GM23338 (cell line): ENCODE results near the gene METTL13. TPM values are rescaled to one million over a fixed set of nuclear protein-coding genes. Genes with fewer than 3 reads are reported as not detected.
A peak's percentile ranks its signal among the peaks of the same experiment; 100 is the strongest.

Source experiments
- ATAC-seq: fragments of 200-7000 bp; cut with Tn5 transposase; 3 replicates; pipeline ENCODE4 v1.9.1; 2020
- DNase-seq: peaks from one replicate; pipeline ENCODE4 v3.0.0-alpha.2; 2015; ENCODE audit warnings: low spot score
- H2AFZ ChIP-seq: fragments of 200-600 bp; sonication (generic); 2 replicates; pipeline ENCODE4 v1.8.0; 2016; ENCODE audit warnings: antibody characterized with exemption, mild to moderate bottlenecking, moderate library complexity
- H3F3A ChIP-seq: fragments of 200-600 bp; sonication (generic); replicated peaks from 2 replicates; pipeline ENCODE4 v1.8.0; 2017; ENCODE audit warnings: antibody characterized with exemption, mixed run types, low read depth
- H3K27ac ChIP-seq: fragments of 200-600 bp; sonication (generic); 2 replicates; pipeline ENCODE4 v1.6.1; 2016; ENCODE audit warnings: low read depth
- H3K27me3 ChIP-seq: fragments of 200-600 bp; sonication (generic); 2 replicates; pipeline ENCODE4 v1.8.0; 2016; ENCODE audit warnings: mild to moderate bottlenecking, mixed run types, moderate library complexity; ENCODE audit not compliant: insufficient read depth
- H3K36me3 ChIP-seq: fragments of 200-600 bp; sonication (generic); 2 replicates; pipeline ENCODE4 v1.8.0; 2016; ENCODE audit warnings: mild to moderate bottlenecking; ENCODE audit not compliant: insufficient read depth
- H3K4me1 ChIP-seq: fragments of 200-600 bp; sonication (generic); 2 replicates; pipeline ENCODE4 v1.8.0; 2016; ENCODE audit warnings: mild to moderate bottlenecking, moderate library complexity; ENCODE audit not compliant: insufficient read depth
- H3K4me2 ChIP-seq: fragments of 200-600 bp; sonication (generic); 2 replicates; pipeline ENCODE4 v1.7.1; 2017; ENCODE audit warnings: mixed run types
- H3K4me3 ChIP-seq: fragments of 200-600 bp; sonication (generic); 2 replicates; pipeline ENCODE4 v1.6.1; 2016; ENCODE audit warnings: mixed run types
- H3K79me2 ChIP-seq: fragments of 200-600 bp; sonication (generic); replicated peaks from 2 replicates; pipeline ENCODE4 v1.8.0; 2017; ENCODE audit warnings: mild to moderate bottlenecking; ENCODE audit not compliant: insufficient read depth
- H3K9me2 ChIP-seq: fragments of 200-600 bp; sonication (generic); 2 replicates; pipeline ENCODE4 v1.8.0; 2017; ENCODE audit not compliant: insufficient read depth
- H4K20me1 ChIP-seq: fragments of 200-600 bp; sonication (generic); replicated peaks from 2 replicates; pipeline ENCODE4 v1.8.0; 2017; ENCODE audit warnings: mild to moderate bottlenecking; ENCODE audit not compliant: insufficient read depth
- H3K27ac Mint-ChIP-seq: 2 replicates; pipeline ENCODE4 v1.8.0; 2020; ENCODE audit warnings: inconsistent platforms, mild to moderate bottlenecking, moderate library complexity, mixed read lengths
- H3K27me3 Mint-ChIP-seq: 3 replicates; pipeline ENCODE4 v1.8.0; 2022; ENCODE audit warnings: low read depth, mild to moderate bottlenecking, moderate library complexity, mixed read lengths, inconsistent platforms; ENCODE audit not compliant: insufficient read depth, poor library complexity
- H3K36me3 Mint-ChIP-seq: 3 replicates; pipeline ENCODE4 v1.8.0; 2021; ENCODE audit warnings: low read depth, mild to moderate bottlenecking, inconsistent platforms, moderate library complexity, mixed read lengths
- H3K4me1 Mint-ChIP-seq: 3 replicates; pipeline ENCODE4 v1.8.0; 2020; ENCODE audit warnings: mild to moderate bottlenecking, inconsistent platforms, mixed read lengths
- H3K4me3 Mint-ChIP-seq: 3 replicates; pipeline ENCODE4 v1.8.0; 2021; ENCODE audit warnings: moderate library complexity, mild to moderate bottlenecking, inconsistent platforms, mixed read lengths
- H3K9me3 Mint-ChIP-seq: 3 replicates; pipeline ENCODE4 v1.8.0; 2020; ENCODE audit warnings: moderate library complexity, mild to moderate bottlenecking, inconsistent platforms, mixed read lengths
- CREB1 ChIP-seq: fragments of 250-450 bp; sonication (Bioruptor Pico); IDR thresholded peaks from 2 replicates; pipeline ENCODE4 v1.5.0; 2020; ENCODE audit warnings: low read depth, mild to moderate bottlenecking, moderate library complexity
- CTCF ChIP-seq, 2 experiments: fragments of 200-600 bp in 1 of 2; sonication (generic) in 1 of 2; conservative IDR thresholded peaks; 2 replicates each; pipeline versions ENCODE4 v1.5.1 to v1.6.1; 2016 to 2017; ENCODE audit warnings: antibody characterized with exemption in 2 of 2, low read depth in 2 of 2, mild to moderate bottlenecking in 2 of 2, moderate library complexity in 1 of 2
- ETS1 ChIP-seq: IDR thresholded peaks from 2 replicates; pipeline ENCODE4 v1.6.1; 2016; ENCODE audit warnings: antibody characterized with exemption
- EZH2 ChIP-seq: fragments of 200-600 bp; sonication (generic); IDR thresholded peaks from one replicate; pipeline ENCODE4 v1.8.0; 2017; ENCODE audit warnings: antibody characterized with exemption, mild to moderate bottlenecking, low read depth; ENCODE audit not compliant: unreplicated experiment
- EZH2phosphoT487 ChIP-seq: fragments of 200-600 bp; sonication (generic); IDR thresholded peaks from one replicate; pipeline ENCODE4 v1.8.1; 2018; ENCODE audit warnings: antibody characterized with exemption; ENCODE audit not compliant: unreplicated experiment
- JUNB ChIP-seq: IDR thresholded peaks from one replicate; pipeline ENCODE4 v1.6.1; 2016; ENCODE audit warnings: antibody characterized with exemption; ENCODE audit not compliant: unreplicated experiment
- NANOG ChIP-seq: IDR thresholded peaks from 2 replicates; pipeline ENCODE4 v1.6.1; 2016; ENCODE audit warnings: antibody characterized with exemption, borderline replicate concordance
- POLR2AphosphoS5 ChIP-seq: IDR thresholded peaks from 2 replicates; pipeline ENCODE4 v1.6.1; 2016; ENCODE audit warnings: antibody characterized with exemption, low read depth
- REST ChIP-seq: IDR thresholded peaks from one replicate; pipeline ENCODE4 v1.6.1; 2018; ENCODE audit warnings: antibody characterized with exemption; ENCODE audit not compliant: unreplicated experiment
- STAT1 ChIP-seq: IDR thresholded peaks from one replicate; pipeline ENCODE4 v1.6.1; 2016; ENCODE audit warnings: antibody characterized with exemption; ENCODE audit not compliant: unreplicated experiment
- ZNF114 ChIP-seq: fragments of 250-450 bp; sonication (Bioruptor Pico); IDR thresholded peaks from 2 replicates; pipeline ENCODE4 v1.5.0; 2020; ENCODE audit warnings: mild to moderate bottlenecking, moderate library complexity
- ZNF331 ChIP-seq: fragments of 250-450 bp; sonication (Bioruptor Pico); IDR thresholded peaks from 2 replicates; pipeline ENCODE4 v1.5.0; 2020; ENCODE audit warnings: low read depth, mild to moderate bottlenecking, moderate library complexity
- polyA plus RNA-seq: library from polyadenylated mRNA; unstranded; fragments of >200 nt; fragmentation: Nextera tagmentation; extraction: Ambion mirVana; gene quantifications from 2 replicates; pipeline ENCODE4 v1.2.1, GENCODE V29; 2016
- total RNA-seq: library from RNA; depleted of rRNA; stranded (reverse); fragments of >200 nt; shearing (Covaris generic); gene quantifications from 2 replicates; pipeline ENCODE4 v1.2.3, GENCODE V29; 2014
- TF ChIP-seq, protein P1 (sequence below): fragments of 250-450 bp; sonication (Bioruptor Pico); IDR thresholded peaks from 2 replicates; pipeline ENCODE4 v1.5.0; 2020; ENCODE audit warnings: mild to moderate bottlenecking, moderate library complexity

The METTL13 gene
- total and polyA plus RNA-seq, 2 experiments from 2014 or later, result 21.0 to 45.4 TPM

DNA sequence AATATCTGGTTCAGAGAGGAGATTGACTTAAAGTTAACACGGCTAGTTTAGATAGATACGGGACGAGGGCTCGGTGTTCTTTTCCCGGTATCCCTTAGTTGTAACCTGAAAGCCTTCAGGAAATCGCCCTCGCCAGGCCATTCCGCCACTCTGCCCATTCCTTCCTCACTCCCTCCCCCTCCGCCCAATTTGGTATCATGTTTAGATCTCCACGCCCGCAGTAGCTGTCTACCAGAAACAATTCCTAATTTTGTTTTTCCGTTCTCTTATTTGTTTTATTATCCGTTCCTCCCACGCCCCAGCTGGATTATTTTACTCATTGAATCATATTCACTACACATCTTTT lies 38.9 kb upstream of the METTL13 start:
- H2AFZ ChIP-seq, result peak overlapping the region; percentile 99
- no peaks in the 10 kb centered on the region for H3K36me3 Mint-ChIP-seq
- no peaks in the 10 kb centered on the region for H4K20me1 ChIP-seq
- peak overlapping the region; percentile 97 for H3K4me3 ChIP-seq
- peak overlapping the region; percentile 97 for H3K27ac ChIP-seq
- TF ChIP-seq ETS1, result no peak
- no peak for TF ChIP-seq EZH2phosphoT487
- TF ChIP-seq ZNF114 (CRISPR knock-in tag), result no peak
- TF ChIP-seq CTCF (conservative IDR thresholded peaks at IDR 0.05; ENCODE audit: low read depth in 2 of 2), result no peak
- TF ChIP-seq ZNF331, result no peak
- no peak for TF ChIP-seq REST
- no peak for TF ChIP-seq POLR2AphosphoS5
- no peak for TF ChIP-seq JUNB
- no peak for TF ChIP-seq CREB1 (CRISPR knock-in tag)
- TF ChIP-seq EZH2, result no peak
- no peak for TF ChIP-seq STAT1
- TF ChIP-seq, protein P1, sequence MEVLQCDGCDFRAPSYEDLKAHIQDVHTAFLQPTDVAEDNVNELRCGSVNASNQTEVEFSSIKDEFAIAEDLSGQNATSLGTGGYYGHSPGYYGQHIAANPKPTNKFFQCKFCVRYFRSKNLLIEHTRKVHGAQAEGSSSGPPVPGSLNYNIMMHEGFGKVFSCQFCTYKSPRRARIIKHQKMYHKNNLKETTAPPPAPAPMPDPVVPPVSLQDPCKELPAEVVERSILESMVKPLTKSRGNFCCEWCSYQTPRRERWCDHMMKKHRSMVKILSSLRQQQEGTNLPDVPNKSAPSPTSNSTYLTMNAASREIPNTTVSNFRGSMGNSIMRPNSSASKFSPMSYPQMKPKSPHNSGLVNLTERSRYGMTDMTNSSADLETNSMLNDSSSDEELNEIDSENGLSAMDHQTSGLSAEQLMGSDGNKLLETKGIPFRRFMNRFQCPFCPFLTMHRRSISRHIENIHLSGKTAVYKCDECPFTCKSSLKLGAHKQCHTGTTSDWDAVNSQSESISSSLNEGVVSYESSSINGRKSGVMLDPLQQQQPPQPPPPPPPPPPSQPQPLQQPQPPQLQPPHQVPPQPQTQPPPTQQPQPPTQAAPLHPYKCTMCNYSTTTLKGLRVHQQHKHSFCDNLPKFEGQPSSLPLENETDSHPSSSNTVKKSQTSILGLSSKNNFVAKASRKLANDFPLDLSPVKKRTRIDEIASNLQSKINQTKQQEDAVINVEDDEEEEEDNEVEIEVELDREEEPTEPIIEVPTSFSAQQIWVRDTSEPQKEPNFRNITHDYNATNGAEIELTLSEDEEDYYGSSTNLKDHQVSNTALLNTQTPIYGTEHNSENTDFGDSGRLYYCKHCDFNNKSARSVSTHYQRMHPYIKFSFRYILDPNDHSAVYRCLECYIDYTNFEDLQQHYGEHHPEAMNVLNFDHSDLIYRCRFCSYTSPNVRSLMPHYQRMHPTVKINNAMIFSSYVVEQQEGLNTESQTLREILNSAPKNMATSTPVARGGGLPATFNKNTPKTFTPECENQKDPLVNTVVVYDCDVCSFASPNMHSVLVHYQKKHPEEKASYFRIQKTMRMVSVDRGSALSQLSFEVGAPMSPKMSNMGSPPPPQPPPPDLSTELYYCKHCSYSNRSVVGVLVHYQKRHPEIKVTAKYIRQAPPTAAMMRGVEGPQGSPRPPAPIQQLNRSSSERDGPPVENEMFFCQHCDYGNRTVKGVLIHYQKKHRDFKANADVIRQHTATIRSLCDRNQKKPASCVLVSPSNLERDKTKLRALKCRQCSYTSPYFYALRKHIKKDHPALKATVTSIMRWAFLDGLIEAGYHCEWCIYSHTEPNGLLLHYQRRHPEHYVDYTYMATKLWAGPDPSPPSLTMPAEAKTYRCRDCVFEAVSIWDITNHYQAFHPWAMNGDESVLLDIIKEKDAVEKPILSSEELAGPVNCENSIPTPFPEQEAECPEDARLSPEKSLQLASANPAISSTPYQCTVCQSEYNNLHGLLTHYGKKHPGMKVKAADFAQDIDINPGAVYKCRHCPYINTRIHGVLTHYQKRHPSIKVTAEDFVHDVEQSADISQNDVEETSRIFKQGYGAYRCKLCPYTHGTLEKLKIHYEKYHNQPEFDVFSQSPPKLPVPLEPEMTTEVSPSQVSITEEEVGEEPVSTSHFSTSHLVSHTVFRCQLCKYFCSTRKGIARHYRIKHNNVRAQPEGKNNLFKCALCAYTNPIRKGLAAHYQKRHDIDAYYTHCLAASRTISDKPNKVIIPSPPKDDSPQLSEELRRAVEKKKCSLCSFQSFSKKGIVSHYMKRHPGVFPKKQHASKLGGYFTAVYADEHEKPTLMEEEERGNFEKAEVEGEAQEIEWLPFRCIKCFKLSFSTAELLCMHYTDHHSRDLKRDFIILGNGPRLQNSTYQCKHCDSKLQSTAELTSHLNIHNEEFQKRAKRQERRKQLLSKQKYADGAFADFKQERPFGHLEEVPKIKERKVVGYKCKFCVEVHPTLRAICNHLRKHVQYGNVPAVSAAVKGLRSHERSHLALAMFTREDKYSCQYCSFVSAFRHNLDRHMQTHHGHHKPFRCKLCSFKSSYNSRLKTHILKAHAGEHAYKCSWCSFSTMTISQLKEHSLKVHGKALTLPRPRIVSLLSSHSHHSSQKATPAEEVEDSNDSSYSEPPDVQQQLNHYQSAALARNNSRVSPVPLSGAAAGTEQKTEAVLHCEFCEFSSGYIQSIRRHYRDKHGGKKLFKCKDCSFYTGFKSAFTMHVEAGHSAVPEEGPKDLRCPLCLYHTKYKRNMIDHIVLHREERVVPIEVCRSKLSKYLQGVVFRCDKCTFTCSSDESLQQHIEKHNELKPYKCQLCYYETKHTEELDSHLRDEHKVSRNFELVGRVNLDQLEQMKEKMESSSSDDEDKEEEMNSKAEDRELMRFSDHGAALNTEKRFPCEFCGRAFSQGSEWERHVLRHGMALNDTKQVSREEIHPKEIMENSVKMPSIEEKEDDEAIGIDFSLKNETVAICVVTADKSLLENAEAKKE (CRISPR knock-in tag), result no peak
- no peak for TF ChIP-seq NANOG
- peak; percentile 50 for ATAC-seq
- no peaks in the 10 kb centered on the region for H3K27me3 ChIP-seq
- H3K27ac Mint-ChIP-seq, result peak overlapping the region; percentile 99
- peaks cover 21% of the 10 kb centered on the region; the same call in 1 of the 2 replicates for H3K79me2 ChIP-seq
- DNase-seq, result peak; percentile 74
- H3K27me3 Mint-ChIP-seq, result peaks cover 6% of the 10 kb centered on the region
- H3F3A ChIP-seq, result 0 out of 2 replicates have a peak, but pooled peaks cover 6% of the 10 kb centered on the region
- peaks cover 43% of the 10 kb centered on the region for H3K4me1 ChIP-seq
- H3K9me3 Mint-ChIP-seq, result no peaks in the 10 kb centered on the region
- peak overlapping the region; percentile 86 for H3K4me2 ChIP-seq
- H3K4me1 Mint-ChIP-seq, result peaks cover 34% of the 10 kb centered on the region
- H3K4me3 Mint-ChIP-seq, result peak overlapping the region; percentile 93
- no peaks in the 10 kb centered on the region for H3K9me2 ChIP-seq
- no peaks in the 10 kb centered on the region for H3K36me3 ChIP-seq
